RWPE2 (cell line): Measurements from ENCODE around the gene GAL3ST1.
"Not testable (repeated sequence)": the region's sequence is repeated elsewhere in the genome, so short reads cannot be mapped to it uniquely, and the experiment has no call there.

ENCODE experiments used
- ATAC-seq: fragments of 200-7000 bp; cut with Tn5 transposase; 3 replicates; pipeline ENCODE4 v1.9.1; 2021; ENCODE audit warnings: low read depth
- DNase-seq: peaks from one replicate; pipeline ENCODE4 v3.0.0-alpha.2; 2020; ENCODE audit warnings: low spot score
- H3K27ac ChIP-seq: fragments of 450-650 bp; 2 replicates; pipeline ENCODE4 v1.5.1; 2017; ENCODE audit warnings: mild to moderate bottlenecking; ENCODE audit not compliant: poor library complexity, severe bottlenecking
- H3K27me3 ChIP-seq: fragments of 250-450 bp; sonication (Bioruptor Pico); 2 replicates; pipeline ENCODE4 v1.5.1; 2021; ENCODE audit warnings: mild to moderate bottlenecking, moderate library complexity; ENCODE audit not compliant: insufficient read depth, poor library complexity, severe bottlenecking
- H3K36me3 ChIP-seq: fragments of 250-450 bp; sonication (Bioruptor Pico); 2 replicates; pipeline ENCODE4 v1.5.1; 2020; ENCODE audit warnings: low read depth, mild to moderate bottlenecking, moderate library complexity
- H3K4me1 ChIP-seq: fragments of 250-450 bp; sonication (Bioruptor Pico); 2 replicates; pipeline ENCODE4 v1.5.1; 2021; ENCODE audit warnings: mild to moderate bottlenecking, moderate library complexity; ENCODE audit not compliant: insufficient read depth, poor library complexity, severe bottlenecking
- H3K4me3 ChIP-seq: fragments of 250-450 bp; sonication (Bioruptor Pico); 2 replicates; pipeline ENCODE4 v1.5.1; 2021; ENCODE audit warnings: mild to moderate bottlenecking, moderate library complexity; ENCODE audit not compliant: severe bottlenecking
- H3K9me3 ChIP-seq: fragments of 250-450 bp; sonication (Bioruptor Pico); 2 replicates; pipeline ENCODE4 v1.5.1; 2021; ENCODE audit warnings: mild to moderate bottlenecking, moderate library complexity; ENCODE audit not compliant: severe bottlenecking
- CTCF ChIP-seq: fragments of 450-650 bp; IDR thresholded peaks from one replicate; pipeline ENCODE4 v1.5.1; 2017; ENCODE audit warnings: mild to moderate bottlenecking, moderate library complexity; ENCODE audit not compliant: poor library complexity, severe bottlenecking

GAL3ST1 gene

GRCh38 chr22:30598986-30599385 is 24.5 kb upstream of the GAL3ST1 start:
- Histone ChIP-seq H3K4me3 (no peak overlapping the region), H3K27ac (no peak overlapping the region)
- TF ChIP-seq CTCF: no peak

GRCh38 chr22:30596886-30597285 is 22.4 kb upstream of the GAL3ST1 start:
- DNase-seq (no peak), ATAC-seq (no peak)
- Histone ChIP-seq H3K27ac (no peak overlapping the region), H3K9me3 (no peaks in the 10 kb centered on the region), H3K36me3 (no peaks in the 10 kb centered on the region), H3K4me3 (no peak overlapping the region), H3K27me3 (no peaks in the 10 kb centered on the region), H3K4me1 (peaks cover 3% of the 10 kb centered on the region)
- no peak for TF ChIP-seq CTCF

More at GRCh38 chr22:30598986-30599385, 24.5 kb upstream of the GAL3ST1 start:
- Histone ChIP-seq H3K27me3 (no peaks in the 10 kb centered on the region), H3K9me3 (no peaks in the 10 kb centered on the region), H3K36me3 (no peaks in the 10 kb centered on the region), H3K4me1 (no peaks in the 10 kb centered on the region)
- DNase-seq (no peak), ATAC-seq (no peak)

- Histone ChIP-seq H3K27me3 (no peaks in the 10 kb centered on the region), H3K9me3 (no peaks in the 10 kb centered on the region), H3K4me3 (no peak overlapping the region), H3K36me3 (no peaks in the 10 kb centered on the region), H3K4me1 (peaks cover 3% of the 10 kb centered on the region), H3K27ac (no peak overlapping the region)
- DNase-seq: no peak
- no peak for TF ChIP-seq CTCF
- ATAC-seq: no peak
Observed at GRCh38 chr22:30596199-30596598, 21.7 kb upstream of the GAL3ST1 start.

- peak overlapping the region; percentile 53 for H3K4me3 ChIP-seq
- DNase-seq, ATAC-seq: not testable (repeated sequence)
Observed at GRCh38 chr22:30592360-30592713, 17.9 kb upstream of the GAL3ST1 start.

GRCh38 chr22:30591588-30592359 is 17.3 kb upstream of the GAL3ST1 start, which contains the start of gene PES1:
Gene PES1, minus strand, starts transcription at chr22:30591910. Its CDS starts 77 bp downstream, at chr22:30591833.
- ATAC-seq (peak; percentile 99), DNase-seq (peak; percentile 95)
- Histone ChIP-seq H3K4me1 (peaks cover 10% of the 10 kb centered on the region), H3K27me3 (no peaks in the 10 kb centered on the region), H3K36me3 (peaks cover 37% of the 10 kb centered on the region), H3K27ac (peak within 1 kb of the TSS; percentile 44), H3K4me3 (peak within 1 kb of the TSS; percentile 53), H3K9me3 (no peaks in the 10 kb centered on the region)
- no peak for TF ChIP-seq CTCF

More at GRCh38 chr22:30592360-30592713, 17.9 kb upstream of the GAL3ST1 start:
- not testable (repeated sequence) for H3K9me3 ChIP-seq, H3K27me3 ChIP-seq
- Histone ChIP-seq H3K36me3 (peaks cover 31% of the 10 kb centered on the region), H3K27ac (peak overlapping the region; percentile 44), H3K4me1 (peaks cover 10% of the 10 kb centered on the region)
